ENCODE measurements around the gene GUCA2B.

Gene GUCA2B

DNA sequence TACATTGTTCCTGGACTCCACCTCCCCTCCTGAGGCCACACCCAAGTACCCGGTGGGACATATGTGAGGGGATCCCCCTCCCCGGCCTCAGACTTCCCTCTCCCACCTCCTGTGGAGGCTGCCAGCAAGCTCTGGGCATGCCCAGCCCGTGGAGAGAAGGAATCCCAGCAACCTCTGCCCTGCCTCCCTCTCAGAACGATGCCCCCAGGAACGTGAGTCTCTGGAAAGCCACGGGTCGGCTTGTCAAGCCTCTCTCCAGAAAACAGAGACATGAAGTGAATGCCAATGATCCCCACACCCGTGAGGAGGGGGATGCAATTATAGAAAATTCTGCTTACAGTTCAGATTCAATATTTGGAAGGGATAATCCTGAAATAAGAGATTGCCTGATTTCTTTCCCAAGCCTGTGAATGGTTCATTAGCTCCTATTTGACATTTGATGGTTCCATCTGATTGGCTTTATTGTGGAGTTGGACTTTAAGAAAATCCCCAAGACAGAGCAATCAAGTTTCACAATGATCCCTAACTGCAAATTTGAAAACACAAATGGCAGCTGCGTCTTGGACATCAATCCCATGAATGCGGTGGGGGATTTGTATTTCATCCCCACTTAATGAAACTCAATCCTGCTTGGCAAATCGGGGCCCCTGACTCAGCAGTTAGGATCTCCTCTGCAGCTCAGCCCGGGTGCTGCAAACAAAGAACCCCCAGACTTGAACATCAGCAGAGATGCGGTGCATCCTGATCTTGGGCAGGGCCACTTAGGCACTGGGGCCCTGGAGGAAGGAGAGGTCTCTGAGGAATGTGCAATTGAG lies 9.1 kb upstream of the GUCA2B start:
- Histone ChIP-seq H3K9ac (ENCODE audit: low read length) (no peak overlapping the region), H3K79me1 (ENCODE audit: low read length) (no peaks in the 10 kb centered on the region), H4K5ac (ENCODE audit: low read length) (no peak overlapping the region), H3K4me1 (ENCODE audit: control insufficient read depth, low read depth, low read length) (no peaks in the 10 kb centered on the region), H3K27me3 (ENCODE audit: insufficient read depth, low read length, poor library complexity) (no peaks in the 10 kb centered on the region), H2BK120ac (ENCODE audit: low read depth, low read length) (no peak overlapping the region), H3K23ac (ENCODE audit: low read length) (no peak overlapping the region), H3K4ac (ENCODE audit: low read depth, low read length) (no peak overlapping the region), H3K4me2 (ENCODE audit: low read length) (no peak overlapping the region), H3K56ac (ENCODE audit: low read length) (no peak overlapping the region), H3K27ac (ENCODE audit: low read depth, low read length) (no peak overlapping the region), H3K79me2 (ENCODE audit: control insufficient read depth, insufficient read depth, low read length) (no peaks in the 10 kb centered on the region), H3K36me3 (ENCODE audit: control insufficient read depth, insufficient read depth, low read length) (no peaks in the 10 kb centered on the region), H2BK15ac (replicated peaks; ENCODE audit: low read depth) (no peak overlapping the region), H2BK5ac (ENCODE audit: low read length) (no peak overlapping the region), H3K18ac (ENCODE audit: low read length) (no peak overlapping the region), H4K8ac (ENCODE audit: low read depth, low read length) (no peak overlapping the region), H2AK5ac (ENCODE audit: low read length) (no peak overlapping the region), H3K4me3 (ENCODE audit: low read length) (no peak overlapping the region)
- DNase-seq = no peak
- no CpG with 5 or more reads among the region's 13 CpGs for WGBS (ENCODE audit: extremely low coverage, insufficient coverage, low lambda C conversion rate)

DNA sequence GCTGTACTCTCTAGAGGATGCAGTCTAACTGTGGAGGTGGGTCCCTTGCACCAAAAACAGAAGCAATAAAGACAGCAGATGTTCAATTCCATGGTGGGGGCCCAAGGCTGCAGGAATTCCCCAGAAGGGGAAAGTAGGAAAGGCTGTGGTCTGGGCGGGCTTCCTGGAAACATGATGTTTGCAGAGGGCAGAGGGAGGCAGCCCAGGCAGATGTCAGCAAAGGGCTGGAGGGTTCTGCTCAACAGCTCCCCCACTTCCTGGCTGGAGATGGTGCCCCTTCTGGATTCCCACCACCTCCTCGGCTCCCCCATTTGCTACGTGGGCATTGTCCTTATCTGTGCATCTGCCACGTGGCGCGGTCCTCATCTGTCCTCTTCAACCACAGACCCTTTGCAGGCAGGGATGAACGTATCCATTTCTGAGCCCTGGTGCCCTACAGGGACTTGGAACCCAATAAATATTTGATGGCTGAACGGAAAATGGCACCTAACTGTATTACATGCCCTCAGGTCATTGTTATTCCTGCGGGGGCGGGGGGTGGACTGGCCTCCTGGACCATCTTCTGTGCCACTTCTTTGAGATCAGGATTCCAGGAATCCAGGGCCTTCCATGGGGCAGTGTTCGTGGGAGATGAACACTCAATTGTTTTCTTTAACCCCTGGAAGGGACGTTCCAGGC lies 8.4 kb upstream of the GUCA2B start:
- Histone ChIP-seq H4K5ac (ENCODE audit: low read length) (no peak overlapping the region), H3K4me1 (ENCODE audit: control insufficient read depth, low read depth, low read length) (no peaks in the 10 kb centered on the region), H3K56ac (ENCODE audit: low read length) (no peak overlapping the region), H3K79me2 (ENCODE audit: control insufficient read depth, insufficient read depth, low read length) (no peaks in the 10 kb centered on the region), H4K8ac (ENCODE audit: low read depth, low read length) (no peak overlapping the region), H3K79me1 (ENCODE audit: low read length) (no peaks in the 10 kb centered on the region), H3K4ac (ENCODE audit: low read depth, low read length) (no peak overlapping the region), H3K36me3 (ENCODE audit: control insufficient read depth, insufficient read depth, low read length) (no peaks in the 10 kb centered on the region), H3K27ac (ENCODE audit: low read depth, low read length) (no peak overlapping the region), H3K23ac (ENCODE audit: low read length) (no peak overlapping the region), H2BK5ac (ENCODE audit: low read length) (no peak overlapping the region), H3K9ac (ENCODE audit: low read length) (no peak overlapping the region), H3K18ac (ENCODE audit: low read length) (no peak overlapping the region), H3K4me2 (ENCODE audit: low read length) (no peak overlapping the region), H2AK5ac (ENCODE audit: low read length) (no peak overlapping the region), H2BK15ac (replicated peaks; ENCODE audit: low read depth) (no peak overlapping the region), H2BK120ac (ENCODE audit: low read depth, low read length) (no peak overlapping the region), H3K27me3 (ENCODE audit: insufficient read depth, low read length, poor library complexity) (no peaks in the 10 kb centered on the region), H3K4me3 (ENCODE audit: low read length) (no peak overlapping the region)
- WGBS (ENCODE audit: extremely low coverage, insufficient coverage, low lambda C conversion rate) = no CpG with 5 or more reads among the region's 12 CpGs
- no peak for DNase-seq

DNA sequence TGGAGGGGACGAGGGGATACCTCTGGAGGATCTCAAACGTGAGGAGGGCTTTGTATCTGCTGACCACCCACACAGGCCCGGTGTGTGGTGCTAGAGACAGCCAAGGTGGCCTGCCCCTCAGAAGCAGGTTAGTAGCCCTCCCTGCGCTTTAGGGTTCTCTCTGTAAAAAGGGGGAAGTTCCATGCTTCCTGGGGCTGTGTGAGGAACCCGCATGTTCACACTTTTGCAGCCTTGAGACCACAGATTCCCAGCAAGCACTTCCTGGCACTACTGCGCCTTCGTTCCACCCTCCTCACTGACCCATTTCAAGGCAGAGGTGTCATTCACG lies 7.9 kb upstream of the GUCA2B start:
- no peak overlapping the region for H2AK5ac ChIP-seq (ENCODE audit: low read length)

DNA sequence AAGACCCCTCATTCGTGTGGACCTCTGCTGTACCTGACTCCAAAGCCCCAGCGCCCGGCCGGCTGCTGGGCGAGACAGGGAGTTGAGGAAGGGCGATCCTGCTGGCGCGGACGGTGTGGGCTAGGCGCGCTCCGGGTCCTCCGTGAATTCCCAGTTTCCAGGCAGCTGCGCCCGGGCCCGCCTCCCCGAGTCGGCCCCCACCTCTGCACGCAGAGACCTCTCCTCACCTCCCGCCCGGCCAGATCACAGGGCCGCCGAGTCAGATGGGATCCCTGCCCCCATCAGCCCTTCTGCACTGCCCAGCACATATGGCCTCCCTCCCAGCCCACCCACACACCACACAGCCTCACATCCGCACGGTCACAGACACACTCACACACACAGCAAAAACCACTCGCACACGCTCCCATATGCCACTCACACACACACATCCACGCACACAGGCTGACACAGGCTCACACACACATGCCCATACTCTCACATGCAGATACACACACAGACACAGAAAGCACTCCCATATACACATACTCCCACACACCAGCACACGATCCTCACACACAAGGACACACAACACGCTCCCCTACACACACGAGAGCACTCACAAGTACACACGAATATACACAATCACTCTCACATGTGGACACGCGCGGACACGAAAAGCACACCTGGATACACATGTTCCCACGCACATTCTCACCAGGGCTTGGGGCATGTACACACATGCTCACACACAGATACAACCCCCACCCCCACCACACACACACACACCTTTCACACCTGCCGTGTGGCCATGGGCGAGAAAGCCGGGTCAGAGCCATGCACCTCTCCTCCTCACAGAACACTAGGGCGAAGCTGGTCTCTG lies 7.2 kb upstream of the GUCA2B start:
- Histone ChIP-seq H3K23ac (ENCODE audit: low read length) (no peak overlapping the region), H2BK120ac (ENCODE audit: low read depth, low read length) (no peak overlapping the region), H3K18ac (ENCODE audit: low read length) (no peak overlapping the region), H3K56ac (ENCODE audit: low read length) (peak overlapping the region; percentile 63), H3K79me1 (ENCODE audit: low read length) (no peaks in the 10 kb centered on the region), H3K4me1 (ENCODE audit: control insufficient read depth, low read depth, low read length) (no peaks in the 10 kb centered on the region), H2BK15ac (replicated peaks; ENCODE audit: low read depth) (no peak overlapping the region), H3K27ac (ENCODE audit: low read depth, low read length) (no peak overlapping the region), H2AK5ac (ENCODE audit: low read length) (no peak overlapping the region), H4K8ac (ENCODE audit: low read depth, low read length) (no peak overlapping the region), H3K4ac (ENCODE audit: low read depth, low read length) (no peak overlapping the region), H3K36me3 (ENCODE audit: control insufficient read depth, insufficient read depth, low read length) (no peaks in the 10 kb centered on the region), H3K27me3 (ENCODE audit: insufficient read depth, low read length, poor library complexity) (no peaks in the 10 kb centered on the region), H3K9ac (ENCODE audit: low read length) (no peak overlapping the region), H2BK5ac (ENCODE audit: low read length) (no peak overlapping the region), H3K79me2 (ENCODE audit: control insufficient read depth, insufficient read depth, low read length) (no peaks in the 10 kb centered on the region), H3K4me2 (ENCODE audit: low read length) (no peak overlapping the region), H4K5ac (ENCODE audit: low read length) (no peak overlapping the region), H3K4me3 (ENCODE audit: low read length) (no peak overlapping the region)
- no peak for DNase-seq
- no CpG with 5 or more reads among the region's 41 CpGs for WGBS (ENCODE audit: extremely low coverage, insufficient coverage, low lambda C conversion rate)

More for the DNA sequence above, 7.9 kb upstream of the GUCA2B start:
- Histone ChIP-seq H3K79me2 (ENCODE audit: control insufficient read depth, insufficient read depth, low read length) (no peaks in the 10 kb centered on the region), H3K56ac (ENCODE audit: low read length) (no peak overlapping the region), H2BK120ac (ENCODE audit: low read depth, low read length) (no peak overlapping the region), H2BK15ac (replicated peaks; ENCODE audit: low read depth) (no peak overlapping the region), H3K9ac (ENCODE audit: low read length) (no peak overlapping the region), H3K4me1 (ENCODE audit: control insufficient read depth, low read depth, low read length) (no peaks in the 10 kb centered on the region), H2BK5ac (ENCODE audit: low read length) (no peak overlapping the region), H3K27me3 (ENCODE audit: insufficient read depth, low read length, poor library complexity) (no peaks in the 10 kb centered on the region), H3K18ac (ENCODE audit: low read length) (no peak overlapping the region), H4K8ac (ENCODE audit: low read depth, low read length) (no peak overlapping the region), H4K5ac (ENCODE audit: low read length) (no peak overlapping the region), H3K23ac (ENCODE audit: low read length) (no peak overlapping the region), H3K4me2 (ENCODE audit: low read length) (no peak overlapping the region), H3K36me3 (ENCODE audit: control insufficient read depth, insufficient read depth, low read length) (no peaks in the 10 kb centered on the region), H3K27ac (ENCODE audit: low read depth, low read length) (no peak overlapping the region), H3K79me1 (ENCODE audit: low read length) (no peaks in the 10 kb centered on the region), H3K4ac (ENCODE audit: low read depth, low read length) (no peak overlapping the region), H3K4me3 (ENCODE audit: low read length) (no peak overlapping the region)
- no peak for DNase-seq
- no CpG with 5 or more reads among the region's 8 CpGs for WGBS (ENCODE audit: extremely low coverage, insufficient coverage, low lambda C conversion rate)

DNA sequence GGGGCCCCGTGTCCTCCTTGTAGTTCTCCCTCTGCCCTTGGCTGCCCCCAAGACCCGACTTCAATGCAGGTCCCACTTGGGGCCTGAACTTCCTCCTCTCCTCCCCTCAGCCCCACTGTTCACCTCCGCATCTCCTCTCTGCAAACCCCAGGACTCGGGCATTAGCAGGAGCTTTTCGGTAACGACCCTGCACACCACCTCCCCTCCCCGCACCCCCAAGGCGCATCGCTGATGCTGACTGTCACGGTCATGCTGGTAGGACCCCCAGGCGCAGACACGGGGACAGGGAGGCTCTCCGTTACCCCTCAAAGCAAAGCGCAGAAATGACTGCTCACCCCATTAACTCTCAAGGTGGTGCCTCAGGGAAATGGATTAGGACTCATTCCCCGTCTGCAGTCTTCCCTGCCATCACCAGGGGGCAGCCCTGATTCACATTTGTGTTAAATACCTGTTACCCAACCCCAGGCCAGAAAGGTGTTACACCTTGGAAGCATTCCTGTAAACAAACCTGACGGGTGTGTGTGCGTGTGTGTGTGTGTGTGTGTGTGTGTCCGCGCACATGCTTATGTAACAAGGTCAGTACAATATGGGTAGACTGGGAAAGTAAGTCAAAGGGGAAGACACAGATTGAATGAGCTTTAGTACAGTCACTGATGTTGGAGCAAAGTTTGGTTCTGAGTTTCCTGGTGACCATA lies 6.4 kb upstream of the GUCA2B start:
- Histone ChIP-seq H3K4me2 (ENCODE audit: low read length) (no peak overlapping the region), H4K5ac (ENCODE audit: low read length) (no peak overlapping the region), H2BK15ac (replicated peaks; ENCODE audit: low read depth) (no peak overlapping the region), H3K9ac (ENCODE audit: low read length) (no peak overlapping the region), H3K79me2 (ENCODE audit: control insufficient read depth, insufficient read depth, low read length) (no peaks in the 10 kb centered on the region), H3K27ac (ENCODE audit: low read depth, low read length) (no peak overlapping the region), H3K4ac (ENCODE audit: low read depth, low read length) (no peak overlapping the region), H2BK5ac (ENCODE audit: low read length) (no peak overlapping the region), H3K36me3 (ENCODE audit: control insufficient read depth, insufficient read depth, low read length) (no peaks in the 10 kb centered on the region), H2BK120ac (ENCODE audit: low read depth, low read length) (no peak overlapping the region), H3K27me3 (ENCODE audit: insufficient read depth, low read length, poor library complexity) (no peaks in the 10 kb centered on the region), H3K23ac (ENCODE audit: low read length) (no peak overlapping the region), H4K8ac (ENCODE audit: low read depth, low read length) (no peak overlapping the region), H3K18ac (ENCODE audit: low read length) (no peak overlapping the region), H3K56ac (ENCODE audit: low read length) (no peak overlapping the region), H3K4me3 (ENCODE audit: low read length) (no peak overlapping the region), H2AK5ac (ENCODE audit: low read length) (no peak overlapping the region), H3K79me1 (ENCODE audit: low read length) (no peaks in the 10 kb centered on the region), H3K4me1 (ENCODE audit: control insufficient read depth, low read depth, low read length) (no peaks in the 10 kb centered on the region)
- no CpG with 5 or more reads among the region's 19 CpGs for WGBS (ENCODE audit: extremely low coverage, insufficient coverage, low lambda C conversion rate)
- peak; percentile 93 for DNase-seq

Measured in mesendoderm (in vitro differentiated cells).